Measurements from ENCODE around the gene SALL3. TPM values are rescaled to one million over a fixed set of nuclear protein-coding genes. Genes with fewer than 3 reads are reported as not detected.
"Not testable (repeated sequence)": the region's sequence is repeated elsewhere in the genome, so short reads cannot be mapped to it uniquely, and the experiment has no call there.

SALL3 gene
- total RNA-seq, 4 donors from 2014 or later = not detected

GRCh38 chr18:78936251-78937005 lies 43.2 kb upstream of the SALL3 start:
- no peaks in the 10 kb centered on the region for H3K9me3 ChIP-seq
- no peak for ATAC-seq
- H3K4me1 ChIP-seq = no peaks in the 10 kb centered on the region
- no peak overlapping the region for H3K4me3 ChIP-seq
- no peak for TF ChIP-seq CTCF (IDR thresholded peaks at IDR 0.05)
- no peak for TF ChIP-seq POLR2A (IDR thresholded peaks at IDR 0.05)
- no peak for TF ChIP-seq EP300 (IDR thresholded peaks at IDR 0.05)
- TF ChIP-seq POLR2AphosphoS5 (IDR thresholded peaks at IDR 0.05) = no peak
- WGBS, 2 donors (ENCODE audit: low coverage in 1 of 2) = 78 to 84% methylated on average over 12 to 15 of the region's 28 CpGs
- peaks cover 27% of the 10 kb centered on the region for H3K27me3 ChIP-seq
- H3K27ac ChIP-seq = no peak overlapping the region
- H3K36me3 ChIP-seq = no peaks in the 10 kb centered on the region

- no peaks in the 10 kb centered on the region for H3K4me1 ChIP-seq
- H3K4me3 ChIP-seq = no peak overlapping the region
Measured at GRCh38 chr18:78937166-78937565, 42.5 kb upstream of the SALL3 start.

GRCh38 chr18:78939105-78939504 lies 40.5 kb upstream of the SALL3 start:
- no peak overlapping the region for H3K27ac ChIP-seq

More at GRCh38 chr18:78937166-78937565, 42.5 kb upstream of the SALL3 start:
- Histone ChIP-seq H3K27ac (no peak overlapping the region), H3K27me3 (peaks cover 25% of the 10 kb centered on the region), H3K9me3 (no peaks in the 10 kb centered on the region), H3K36me3 (no peaks in the 10 kb centered on the region)
- 87 to 92% methylated on average over 2 to 4 of the region's 4 CpGs for WGBS, 2 donors (ENCODE audit: low coverage in 1 of 2)
- TF ChIP-seq EP300 (IDR thresholded peaks at IDR 0.05) = no peak
- no peak for TF ChIP-seq CTCF (IDR thresholded peaks at IDR 0.05)
- no peak for TF ChIP-seq POLR2A (IDR thresholded peaks at IDR 0.05)
- ATAC-seq = no peak

GRCh38 chr18:78939734-78940494 lies 39.7 kb upstream of the SALL3 start:
- WGBS, 2 donors (ENCODE audit: low coverage in 1 of 2) = 67 to 73% methylated on average over 6 to 8 of the region's 23 CpGs
- TF ChIP-seq POLR2A (IDR thresholded peaks at IDR 0.05) (no peak), CTCF (IDR thresholded peaks at IDR 0.05) (no peak), POLR2AphosphoS5 (IDR thresholded peaks at IDR 0.05) (no peak), EP300 (IDR thresholded peaks at IDR 0.05) (no peak)
- ATAC-seq = no peak
- no peaks in the 10 kb centered on the region for H3K36me3 ChIP-seq
- peaks cover under 1% of the 10 kb centered on the region for H3K27me3 ChIP-seq
- H3K9me3 ChIP-seq = no peaks in the 10 kb centered on the region
- H3K27ac ChIP-seq = no peak overlapping the region
- H3K4me1 ChIP-seq = no peaks in the 10 kb centered on the region
- H3K4me3 ChIP-seq = no peak overlapping the region

More at GRCh38 chr18:78939105-78939504, 40.5 kb upstream of the SALL3 start:
- Histone ChIP-seq H3K4me3 (no peak overlapping the region), H3K36me3 (no peaks in the 10 kb centered on the region), H3K4me1 (no peaks in the 10 kb centered on the region), H3K9me3 (no peaks in the 10 kb centered on the region), H3K27me3 (peaks cover 8% of the 10 kb centered on the region)
- no peak for ATAC-seq
- WGBS, 2 donors (ENCODE audit: low coverage in 1 of 2) = 44 to 48% methylated on average over 2 to 4 of the region's 5 CpGs
- TF ChIP-seq CTCF (IDR thresholded peaks at IDR 0.05) = no peak
- no peak for TF ChIP-seq POLR2AphosphoS5 (IDR thresholded peaks at IDR 0.05)
- TF ChIP-seq EP300 (IDR thresholded peaks at IDR 0.05) = no peak
- TF ChIP-seq POLR2A (IDR thresholded peaks at IDR 0.05) = no peak

GRCh38 chr18:78942236-78942635 lies 37.4 kb upstream of the SALL3 start:
- not testable (repeated sequence) for H3K4me1 ChIP-seq, H3K27me3 ChIP-seq, H3K36me3 ChIP-seq, ATAC-seq, H3K9me3 ChIP-seq, H3K4me3 ChIP-seq, H3K27ac ChIP-seq
- WGBS, 2 donors (ENCODE audit: low coverage in 1 of 2) = no CpG with 5 or more reads among the region's 17 CpGs

All from gastroesophageal sphincter (tissue), 4 donors.